ENCODE data around the gene SLC22A17.

Gene SLC22A17

DNA sequence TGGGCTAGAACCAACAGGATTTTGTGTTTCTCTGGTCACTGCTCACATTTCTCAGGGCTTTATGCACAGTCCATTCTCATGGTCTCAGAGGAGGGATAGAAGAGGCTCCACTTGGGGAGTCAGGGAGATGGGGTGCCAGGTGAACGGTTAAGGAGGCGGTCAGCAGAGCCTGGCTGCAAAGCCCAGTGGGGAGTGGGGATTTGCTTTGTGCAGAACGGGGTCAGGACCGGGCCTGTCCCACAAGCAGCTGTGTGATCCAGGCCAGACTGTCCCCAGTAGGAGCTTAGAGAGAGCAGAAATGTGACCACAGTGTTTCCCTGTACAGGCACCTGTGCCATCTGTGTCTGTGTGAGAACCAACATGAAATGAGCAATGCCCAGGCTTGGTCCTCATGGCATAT is 28.3 kb upstream of the SLC22A17 start:
- no peak for DNase-seq

- no peak for DNase-seq
Measured at GRCh38 chr14:23380197-23380914, 27.7 kb upstream of the SLC22A17 start.

GRCh38 chr14:23379366-23380196 is 26.9 kb upstream of the SLC22A17 start:
- DNase-seq: peak; percentile 19

DNA sequence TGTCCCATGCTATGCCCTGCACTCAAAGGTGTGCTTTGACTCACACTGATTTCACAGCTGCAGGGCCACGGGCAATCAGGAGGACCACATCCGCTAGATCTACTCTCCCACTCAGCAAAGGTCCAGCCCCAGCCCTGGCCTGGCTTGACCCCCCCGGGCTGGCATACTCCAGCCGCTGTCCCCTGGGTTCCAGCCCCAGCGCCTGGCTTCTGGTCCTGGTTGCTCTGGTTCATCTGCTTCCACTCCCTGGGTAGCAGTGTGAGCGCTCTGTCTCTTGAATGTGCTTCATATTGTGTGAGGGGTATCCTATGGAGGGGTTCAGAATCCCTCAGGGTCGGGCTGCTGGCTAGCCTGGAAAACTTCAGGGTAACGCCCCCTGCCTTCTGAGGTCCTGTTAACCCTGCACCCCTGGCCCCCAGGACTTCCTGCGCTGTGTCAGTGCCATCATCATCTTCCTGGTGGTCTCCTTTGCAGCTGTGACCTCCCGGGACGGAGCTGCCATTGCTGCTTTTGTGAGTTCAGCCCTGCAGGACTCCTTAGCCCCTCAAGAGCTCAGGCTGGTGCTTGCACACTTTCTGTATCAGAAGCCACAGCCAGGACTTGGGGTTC is 26.0 kb upstream of the SLC22A17 start:
- no peak for DNase-seq

GRCh38 chr14:23377573-23378563 is 25.2 kb upstream of the SLC22A17 start:
- no peak for DNase-seq

DNA sequence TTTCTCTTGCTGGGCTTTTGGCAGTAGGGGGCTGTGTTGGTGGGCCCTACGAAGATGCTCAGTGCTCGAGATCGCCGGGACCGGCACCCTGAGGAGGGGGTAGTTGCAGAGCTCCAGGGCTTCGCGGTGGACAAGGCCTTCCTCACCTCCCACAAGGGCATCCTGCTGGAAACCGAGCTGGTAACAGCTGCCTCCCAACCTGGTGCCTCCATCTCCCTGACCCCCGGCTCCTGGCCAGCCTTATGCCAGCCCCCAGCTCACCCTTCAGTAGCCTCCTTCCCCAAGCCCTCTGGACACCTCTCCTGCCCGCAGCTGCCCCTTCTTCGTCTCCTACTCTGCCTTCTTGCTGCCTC is 24.5 kb upstream of the SLC22A17 start:
- no peak for DNase-seq

DNA sequence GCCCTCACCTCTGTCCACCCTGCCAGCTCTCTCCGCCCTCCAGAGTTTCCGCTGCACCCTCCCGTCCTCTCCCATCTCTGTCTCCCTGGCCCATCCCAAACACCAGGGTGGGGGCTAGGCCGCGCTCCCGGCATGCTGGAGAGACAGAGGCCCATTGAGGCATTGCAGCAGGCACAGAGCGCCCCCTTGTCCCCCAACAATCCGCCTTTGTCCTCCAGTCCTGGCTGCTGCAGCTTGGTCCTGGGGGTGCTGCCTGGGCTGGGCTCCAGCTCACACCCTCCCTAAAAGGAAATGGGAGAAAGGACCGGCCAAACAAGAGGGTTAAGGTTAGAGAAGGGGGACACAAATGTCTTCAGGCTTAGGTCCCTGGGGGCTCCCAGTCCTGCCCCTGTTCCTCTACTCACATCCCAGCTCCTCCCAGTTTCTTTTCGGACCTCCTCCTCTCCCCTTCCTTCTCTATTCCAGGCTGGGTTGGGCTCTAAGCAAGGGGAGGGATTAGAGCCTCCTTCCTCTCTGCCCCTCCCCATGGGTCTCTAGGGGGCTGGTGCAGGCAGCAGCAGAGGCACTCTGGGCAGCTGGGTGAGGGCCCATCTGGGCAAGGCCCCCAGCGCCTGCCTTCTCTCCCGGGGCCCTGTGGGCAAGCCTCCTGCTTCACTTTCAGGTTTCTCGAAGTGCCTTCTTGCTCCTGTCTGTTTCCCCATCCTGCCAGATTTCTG is 24.0 kb upstream of the SLC22A17 start, which contains the start of gene CMTM5:
CMTM5 (plus strand) TSS at position 565 of the 716 bp plus-strand sequence. CDS start 206 bp downstream, outside the sequence.
- DNase-seq: no peak

DNA sequence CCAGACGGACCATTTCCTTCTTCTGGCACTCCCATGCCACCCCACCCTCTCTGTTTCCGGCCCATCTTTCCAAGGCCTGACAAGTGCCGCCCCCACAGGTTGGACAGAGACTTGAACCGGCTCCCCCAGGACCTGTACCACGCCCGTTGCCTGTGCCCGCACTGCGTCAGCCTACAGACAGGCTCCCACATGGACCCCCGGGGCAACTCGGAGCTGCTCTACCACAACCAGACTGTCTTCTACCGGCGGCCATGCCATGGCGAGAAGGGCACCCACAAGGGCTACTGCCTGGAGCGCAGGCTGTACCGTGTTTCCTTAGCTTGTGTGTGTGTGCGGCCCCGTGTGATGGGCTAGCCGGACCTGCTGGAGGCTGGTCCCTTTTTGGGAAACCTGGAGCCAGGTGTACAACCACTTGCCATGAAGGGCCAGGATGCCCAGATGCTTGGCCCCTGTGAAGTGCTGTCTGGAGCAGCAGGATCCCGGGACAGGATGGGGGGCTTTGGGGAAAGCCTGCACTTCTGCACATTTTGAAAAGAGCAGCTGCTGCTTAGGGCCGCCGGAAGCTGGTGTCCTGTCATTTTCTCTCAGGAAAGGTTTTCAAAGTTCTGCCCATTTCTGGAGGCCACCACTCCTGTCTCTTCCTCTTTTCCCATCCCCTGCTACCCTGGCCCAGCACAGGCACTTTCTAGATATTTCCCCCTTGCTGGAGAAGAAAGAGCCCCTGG is 23.0 kb upstream of the SLC22A17 start:
- DNase-seq: no peak

GRCh38 chr14:23373041-23373440 is 20.4 kb upstream of the SLC22A17 start:
- no peak for DNase-seq

DNA sequence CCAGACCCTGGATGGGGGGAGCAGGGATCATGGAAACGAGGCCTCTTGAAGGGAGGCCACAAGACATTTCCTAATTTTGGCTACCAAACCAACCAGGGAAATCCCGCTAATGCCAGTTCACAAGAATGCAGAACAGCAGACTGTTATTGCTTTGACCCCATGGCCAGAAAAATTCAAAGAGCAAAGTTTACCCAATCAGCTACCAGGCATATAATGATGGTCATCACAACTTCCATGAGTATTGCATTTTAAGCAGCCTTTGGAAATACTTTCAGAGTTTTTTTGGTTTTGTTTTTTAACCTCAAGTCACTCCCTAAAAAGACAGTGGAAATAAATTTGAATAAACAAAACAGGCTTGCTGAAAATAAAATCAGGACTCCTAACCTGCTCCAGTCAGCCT is 19.8 kb upstream of the SLC22A17 start, which contains the start of gene IL25:
IL25 (plus strand) TSS at position 301 of the 400 bp plus-strand sequence.
- DNase-seq: no peak

DNA sequence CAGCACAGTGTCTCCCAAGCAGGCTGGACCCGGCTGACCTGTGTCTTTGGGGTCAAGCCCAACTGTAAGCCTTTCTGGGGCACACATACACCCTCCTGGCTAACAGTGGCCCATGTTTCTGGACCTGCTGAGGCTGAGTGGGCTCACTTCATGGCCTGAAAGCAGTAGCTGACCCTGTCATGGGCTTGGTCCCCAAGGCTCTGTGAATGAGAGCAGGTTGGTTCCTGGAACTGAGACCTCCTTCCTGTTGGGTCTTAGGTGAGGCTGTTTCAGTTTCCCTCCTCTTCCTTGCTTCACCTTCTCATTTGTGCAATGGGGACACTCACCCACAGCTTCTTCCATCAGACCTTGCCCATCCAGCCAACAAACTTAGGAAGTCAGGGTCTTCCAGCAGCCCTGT is 19.2 kb upstream of the SLC22A17 start:
- no peak for DNase-seq

- no peak for DNase-seq
Measured at GRCh38 chr14:23370221-23370620, 17.5 kb upstream of the SLC22A17 start.

DNA sequence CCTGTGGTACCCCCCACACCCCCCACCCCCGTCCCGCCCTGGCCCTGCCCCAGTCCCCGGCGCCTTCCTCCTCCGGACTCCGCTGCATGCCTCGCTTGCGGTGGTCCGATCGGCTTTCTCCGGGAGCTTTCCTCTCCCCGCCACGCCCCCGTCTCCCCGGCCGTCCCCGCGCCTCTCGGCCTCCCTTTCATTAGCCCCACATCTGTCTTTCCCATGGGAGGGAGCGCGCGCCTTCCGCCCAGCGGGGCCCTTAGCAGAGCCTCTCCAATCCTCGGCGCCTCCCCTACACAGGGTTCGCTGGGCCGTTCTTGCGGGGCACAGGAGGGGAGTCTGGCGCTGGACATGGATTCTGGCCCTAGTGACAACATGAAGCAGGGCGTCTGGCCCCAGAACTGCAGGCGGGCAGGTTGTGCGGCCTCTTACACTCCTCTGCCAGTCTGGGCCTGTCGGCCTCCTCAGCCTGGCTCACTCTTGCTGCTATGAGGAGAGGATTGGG is 13.8 kb upstream of the SLC22A17 start:
- DNase-seq: no peak

DNA sequence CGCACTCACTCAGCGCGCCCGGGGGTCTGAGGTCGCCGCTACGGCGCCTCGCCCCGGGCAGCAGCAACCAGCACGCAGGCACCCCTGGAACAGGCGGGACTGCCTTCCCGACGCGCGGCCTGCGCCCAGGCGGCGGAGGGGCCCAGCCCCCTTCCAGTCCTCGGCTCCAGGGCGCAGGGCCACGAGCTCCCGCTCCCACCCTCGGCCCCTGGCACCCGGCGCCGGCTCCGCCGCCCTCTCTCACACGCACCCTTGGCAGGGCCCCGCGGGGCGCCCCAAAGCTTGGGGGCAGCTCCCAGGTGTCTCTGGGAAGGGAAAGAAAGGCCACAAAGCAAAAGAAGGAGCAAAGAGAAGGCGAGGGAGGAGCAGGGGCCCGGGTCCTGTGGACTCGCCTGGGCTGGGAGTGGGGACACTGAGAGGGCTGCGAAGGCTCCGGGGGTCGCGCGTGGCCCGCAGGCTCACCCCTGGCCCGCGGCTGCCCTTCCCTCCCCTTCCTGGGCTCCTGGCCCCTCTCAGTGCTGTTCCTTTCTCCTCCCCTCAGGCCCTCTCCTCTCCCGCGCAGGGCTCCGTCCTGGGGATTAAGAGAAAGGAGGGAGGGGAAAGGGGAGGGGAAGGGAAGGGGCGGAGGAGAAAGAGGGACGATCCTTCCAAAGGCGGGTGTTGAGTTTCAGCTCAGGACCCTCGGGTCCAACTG is 13.2 kb upstream of the SLC22A17 start:
- DNase-seq: no peak

DNA sequence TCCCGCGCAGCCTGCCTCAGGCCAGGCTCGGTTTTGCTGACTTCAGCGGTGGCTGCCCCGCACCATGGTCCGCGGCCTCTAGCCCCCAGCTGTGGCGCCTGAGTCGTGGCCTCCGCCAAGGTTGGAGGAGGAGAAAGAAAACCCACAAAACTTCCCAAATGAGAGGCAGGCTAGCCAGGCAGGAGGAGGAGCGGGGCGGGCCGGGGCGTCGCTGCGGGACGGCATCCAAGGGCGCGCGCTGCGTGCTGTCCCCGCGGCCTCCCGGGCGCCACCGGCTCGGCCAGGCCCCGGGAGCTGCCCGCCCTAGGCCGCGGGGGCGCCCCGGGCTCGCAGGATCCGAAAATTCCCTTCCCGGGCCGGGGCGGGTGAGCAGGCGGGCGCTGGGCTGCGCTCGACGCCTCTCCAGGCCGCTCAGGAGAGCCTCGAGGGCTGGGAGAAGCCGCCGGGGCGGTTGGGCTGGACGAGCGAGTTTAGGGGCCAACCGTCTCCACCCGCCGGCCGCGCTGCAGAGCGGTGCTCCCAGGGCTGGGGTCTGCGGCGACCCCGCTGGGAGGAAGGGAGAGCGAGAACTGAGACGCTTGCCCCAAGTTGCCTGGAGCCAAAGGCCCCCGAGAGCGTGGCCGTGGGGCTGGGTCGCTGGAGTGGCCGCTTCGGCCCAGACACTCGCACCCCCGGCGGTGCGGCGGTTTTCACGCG is 12.5 kb upstream of the SLC22A17 start, which contains the start of gene EFS:
EFS (minus strand) TSS at position 137 of the 696 bp plus-strand sequence. CDS start 147 bp downstream, outside the sequence.
- DNase-seq: no peak

DNA sequence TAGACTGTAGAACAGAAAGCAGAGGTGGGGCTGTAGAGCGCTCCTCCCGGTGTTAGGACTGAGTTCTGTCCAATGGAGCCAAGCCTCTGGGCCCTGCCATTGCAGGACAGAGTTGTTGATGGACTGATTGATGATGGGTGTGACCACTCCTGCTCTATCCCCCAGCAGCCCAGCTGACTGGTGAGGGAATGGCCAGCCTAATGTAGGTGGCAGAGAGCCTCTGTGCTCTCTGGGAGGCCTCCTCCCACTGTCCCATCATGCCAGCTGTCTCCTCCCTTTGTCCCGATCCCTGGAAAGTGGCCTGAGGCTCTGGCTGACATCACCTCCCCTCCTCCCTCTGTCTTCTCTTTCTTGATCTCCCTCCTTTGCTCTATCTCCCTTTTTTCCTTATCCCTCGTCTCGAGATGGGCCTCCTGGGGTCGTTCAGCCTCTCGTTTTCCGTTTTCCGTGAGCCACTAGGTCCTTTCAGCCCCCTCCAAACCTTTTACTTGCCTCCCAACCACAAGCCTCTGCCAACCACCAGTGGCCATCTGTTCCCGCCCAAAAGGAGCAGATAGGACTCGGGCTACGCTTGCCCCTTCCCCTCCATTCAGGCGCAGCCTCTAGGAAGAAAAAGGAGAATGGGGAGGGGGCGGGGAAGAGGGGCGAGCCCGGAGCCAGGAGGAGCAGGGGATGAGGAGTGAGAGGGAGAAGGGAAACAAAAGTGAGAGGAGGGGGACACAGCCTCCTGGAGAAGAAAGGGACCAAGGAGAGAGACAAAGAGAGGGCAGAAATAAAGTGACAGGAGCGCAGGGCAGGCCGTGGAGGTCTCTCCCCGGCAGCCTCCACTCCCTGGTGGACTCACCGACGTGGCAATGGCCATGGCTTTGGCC is 11.7 kb upstream of the SLC22A17 start:
- DNase-seq: no peak

DNA sequence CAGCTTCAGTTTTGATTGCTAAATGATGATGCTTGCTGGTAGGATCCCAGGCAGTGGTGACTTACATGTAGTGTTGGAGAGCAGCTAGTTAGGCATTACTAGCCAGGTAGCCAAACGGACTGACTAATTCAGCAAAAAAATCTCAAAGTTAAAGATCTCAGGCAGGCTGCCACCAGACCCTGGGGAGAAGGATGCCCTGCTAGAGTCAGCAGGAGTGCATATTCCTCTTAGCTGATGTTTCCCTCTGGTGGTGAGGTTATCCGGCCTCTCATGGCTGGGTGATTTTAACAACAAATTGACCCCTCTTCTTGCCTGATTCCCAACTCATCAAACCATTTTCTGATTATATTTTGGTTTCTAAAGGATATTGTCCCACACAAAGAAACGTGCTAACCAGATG is 9.5 kb upstream of the SLC22A17 start:
- no peak for DNase-seq

DNA sequence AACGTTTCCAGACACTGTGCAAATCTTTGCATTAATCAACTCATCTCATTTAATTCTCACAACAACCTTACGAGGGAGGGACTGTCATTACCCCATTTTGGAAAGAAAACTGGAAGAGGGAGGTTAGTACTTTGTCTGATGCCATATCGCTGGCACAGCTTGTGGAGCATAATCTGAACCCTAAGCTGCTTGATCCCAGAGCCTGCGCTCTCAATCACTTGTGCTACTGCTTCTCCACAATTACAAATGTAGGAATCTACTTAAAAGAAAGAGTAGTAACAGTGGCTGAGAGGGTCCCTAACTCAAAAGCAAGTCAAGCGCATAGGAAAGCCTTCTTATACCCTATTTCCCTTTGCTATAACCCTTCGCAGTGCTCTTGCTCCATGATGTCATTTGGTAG is 9.1 kb upstream of the SLC22A17 start:
- no peak for DNase-seq

All from NK-92 treated with Interleukin-12 subunit alpha and Interleukin-12 subunit beta, amount 100 ng/mL, for 24 hours (cell line).